Right lung (tissue), 5 donors: Measurements from ENCODE around the gene DRGX. TPM values are rescaled to one million over a fixed set of nuclear protein-coding genes. Genes with fewer than 3 reads are reported as not detected.

ENCODE experiments used
- DNase-seq, 2 donors: peaks; one replicate each; pipeline ENCODE4 v3.0.0-alpha.2; 2013
- polyA plus RNA-seq, 5 donors: library from polyadenylated mRNA; unstranded; fragments of 120-200 nt; gene quantifications; one replicate each; pipeline versions ENCODE4 v1.2.1 to v1.2.3, GENCODE V29; 2013; ENCODE audit warnings: inconsistent platforms in 1 of 5, low replicate concordance in 1 of 5; ENCODE audit not compliant: insufficient read length in 5 of 5, insufficient read depth in 1 of 5

Gene DRGX
- polyA plus RNA-seq, 5 donors, result 0.06 TPM; not detected in 4

GRCh38 chr10:49347342-49347741 lies 48.5 kb downstream of the DRGX start:
- DNase-seq, result no peak

GRCh38 chr10:49344840-49345239 lies 51.0 kb downstream of the DRGX start:
- no peak for DNase-seq

DNA sequence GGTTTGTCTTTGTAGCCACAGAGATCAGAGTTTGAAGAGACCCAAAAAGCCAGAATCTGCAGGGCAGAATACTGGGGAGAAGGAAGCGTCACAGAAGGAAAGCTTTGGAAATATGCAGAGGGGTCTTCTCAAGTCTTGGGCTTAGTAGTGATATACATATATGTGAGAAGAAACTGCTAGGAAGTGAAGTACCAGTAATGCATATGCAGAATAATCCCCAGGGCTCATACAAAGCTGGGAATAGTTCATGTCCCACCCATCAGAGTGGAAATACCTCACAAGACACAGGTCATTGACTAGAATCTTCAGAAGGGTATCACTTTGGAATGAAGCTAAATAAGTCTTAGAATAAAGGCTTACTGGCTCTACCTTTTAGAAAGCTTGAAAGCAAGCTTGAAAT lies 57.3 kb downstream of the DRGX start:
- no peak for DNase-seq

DNA sequence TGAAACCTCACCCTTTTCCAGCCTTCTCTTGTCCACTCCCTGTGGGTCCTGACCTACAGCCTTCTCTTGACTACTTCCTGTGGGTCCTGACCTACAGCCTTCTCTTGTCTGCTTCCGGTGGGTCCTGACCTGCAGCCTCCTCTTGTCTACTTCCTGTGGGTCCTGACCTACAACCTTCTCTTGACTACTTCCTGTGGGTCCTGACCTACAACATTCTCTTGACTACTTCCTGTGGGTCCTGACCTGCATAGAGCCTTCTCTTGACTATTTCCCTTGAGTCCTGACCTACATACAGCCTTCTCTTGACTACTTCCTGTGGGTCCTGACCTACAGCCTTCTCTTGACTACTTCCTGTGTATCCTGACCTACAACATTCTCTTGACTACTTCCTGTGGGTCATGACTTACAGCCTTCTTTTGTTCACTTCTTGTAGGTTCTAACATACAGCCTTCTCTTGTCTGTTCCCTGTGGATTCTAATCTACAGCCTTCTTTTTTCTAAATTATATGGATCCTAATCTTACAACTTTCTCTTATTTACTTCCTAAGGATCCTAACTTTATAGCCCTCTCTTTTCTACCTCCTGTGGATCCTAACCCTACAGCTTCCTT lies 60.4 kb downstream of the DRGX start:
- DNase-seq, result no peak

DNA sequence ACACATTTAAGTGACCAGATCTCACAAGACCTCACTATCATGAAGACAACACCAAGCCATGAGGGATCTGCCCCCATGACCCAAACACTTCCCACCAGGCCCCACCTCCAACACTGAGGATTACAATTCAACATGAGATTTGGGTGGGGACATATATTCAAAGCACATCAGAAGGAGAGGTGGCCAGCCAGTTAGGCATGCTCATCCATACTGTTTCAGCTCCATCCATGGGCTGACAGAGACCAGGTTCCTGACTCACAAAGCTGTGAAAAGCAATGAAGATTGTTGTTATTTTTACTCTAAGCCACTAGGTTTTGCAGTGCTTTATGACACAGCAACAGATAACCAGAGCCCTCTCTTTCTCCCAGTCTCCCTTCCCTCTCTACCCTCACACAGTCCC lies 60.9 kb downstream of the DRGX start:
- no peak for DNase-seq

- no peak for DNase-seq
These were observed 62.7 kb downstream of the DRGX start for GRCh38 chr10:49333192-49333591.

DNA sequence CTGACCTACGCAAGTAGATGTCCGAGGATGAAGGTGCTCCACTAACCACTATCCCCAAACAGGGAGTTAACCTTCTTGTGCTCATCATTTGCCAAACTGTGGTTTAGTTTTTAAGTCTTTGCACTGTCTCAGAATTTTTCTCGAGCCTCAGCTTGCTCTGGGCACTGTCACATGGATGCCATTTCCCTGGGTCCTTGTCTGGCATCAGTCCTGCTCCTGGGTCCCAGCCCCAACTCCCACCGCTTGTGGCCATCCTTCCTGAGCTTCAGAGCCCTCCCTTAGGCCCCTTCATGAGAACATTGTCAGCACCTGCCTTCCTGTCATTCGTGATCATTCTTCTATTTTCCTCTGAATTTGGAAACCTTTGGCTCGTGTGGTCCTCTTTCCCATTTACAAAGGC lies 63.1 kb downstream of the DRGX start:
- DNase-seq, result no peak

GRCh38 chr10:49332333-49332732 lies 63.6 kb downstream of the DRGX start:
- DNase-seq, result no peak

GRCh38 chr10:49331431-49331830 lies 64.5 kb downstream of the DRGX start:
- no peak for DNase-seq

GRCh38 chr10:49330127-49330665 lies 65.7 kb downstream of the DRGX start:
- no peak for DNase-seq

- no peak for DNase-seq
These were observed 66.8 kb downstream of the DRGX start for GRCh38 chr10:49329146-49329505.

DNA sequence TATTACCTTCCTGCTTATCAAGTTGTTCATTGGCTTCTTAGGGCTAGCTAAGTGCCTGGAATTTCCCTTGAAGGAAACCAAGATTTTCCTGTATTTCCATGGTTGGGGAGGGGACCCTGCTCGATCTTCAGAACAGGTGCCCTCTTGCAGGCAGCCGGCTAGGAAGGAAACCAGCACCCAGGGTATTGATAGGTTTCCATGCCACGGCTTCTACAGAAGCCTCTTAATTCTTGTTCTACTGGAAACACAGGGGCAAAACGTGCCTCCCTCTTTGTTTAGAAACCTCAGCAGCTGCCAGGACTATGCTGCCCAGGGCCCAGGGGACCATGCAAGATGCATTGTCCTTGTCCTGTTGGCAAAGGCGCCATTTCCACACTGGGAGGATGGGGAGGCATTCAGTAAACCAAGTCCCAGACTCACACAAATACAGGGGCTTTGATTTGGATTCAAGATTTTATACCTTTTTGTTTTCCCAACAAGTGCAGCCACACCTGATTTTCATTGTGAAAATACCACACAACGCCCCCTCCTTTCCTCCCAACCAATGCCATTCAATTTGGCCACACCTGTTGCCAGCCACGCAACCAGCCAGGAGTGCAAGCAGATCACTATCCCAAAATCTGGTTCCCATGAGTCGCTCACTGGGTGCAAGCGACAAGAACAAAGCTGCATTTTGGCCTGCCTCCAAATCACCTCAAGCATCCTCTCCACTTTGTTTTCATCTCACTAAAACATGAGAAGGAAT lies 67.3 kb downstream of the DRGX start:
- no peak for DNase-seq

GRCh38 chr10:49327036-49327813 lies 68.7 kb downstream of the DRGX start:
- DNase-seq, result no peak

DNA sequence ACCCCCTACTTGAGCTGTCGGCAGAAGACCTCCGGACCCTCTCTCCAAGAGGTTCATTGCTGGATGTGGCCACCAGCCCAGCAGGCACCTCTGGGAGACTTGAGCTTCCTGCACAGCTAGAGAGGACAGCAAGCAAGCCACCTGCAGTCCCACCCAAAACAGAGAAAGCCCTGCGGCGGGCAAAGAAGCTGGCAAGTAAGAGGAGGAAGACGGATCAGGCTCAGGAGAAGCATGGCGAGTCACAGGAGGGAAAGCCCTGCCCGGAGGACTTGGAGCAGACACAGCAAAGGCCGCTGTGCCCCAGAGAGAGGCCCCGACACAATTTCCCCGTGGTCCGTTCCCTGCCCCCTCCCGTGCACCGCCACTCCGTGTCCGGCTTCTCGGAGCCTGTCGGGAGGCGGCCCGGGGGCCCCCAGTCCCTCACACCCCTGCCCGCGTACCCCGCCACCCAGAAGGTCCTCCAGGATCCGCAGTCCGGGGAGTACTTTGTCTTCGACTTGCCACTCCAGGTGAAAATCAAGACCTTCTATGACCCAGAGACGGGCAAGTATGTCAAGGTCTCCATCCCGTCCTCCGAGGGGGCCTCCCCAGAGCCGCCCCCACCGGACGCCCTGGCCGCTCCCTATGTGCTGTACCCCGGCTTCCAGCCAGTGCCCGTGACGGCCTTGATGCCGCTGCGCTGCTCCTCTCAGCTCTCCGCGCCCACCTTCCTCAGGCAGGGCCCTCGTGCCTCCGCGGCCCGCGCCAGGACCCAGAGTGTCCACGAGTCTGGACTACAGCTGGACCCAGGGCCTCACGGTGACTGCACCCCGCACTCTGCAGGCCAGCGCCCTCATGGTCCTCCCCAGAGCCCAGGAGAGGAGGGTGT lies 69.7 kb downstream of the DRGX start:
- DNase-seq, result no peak

DNA sequence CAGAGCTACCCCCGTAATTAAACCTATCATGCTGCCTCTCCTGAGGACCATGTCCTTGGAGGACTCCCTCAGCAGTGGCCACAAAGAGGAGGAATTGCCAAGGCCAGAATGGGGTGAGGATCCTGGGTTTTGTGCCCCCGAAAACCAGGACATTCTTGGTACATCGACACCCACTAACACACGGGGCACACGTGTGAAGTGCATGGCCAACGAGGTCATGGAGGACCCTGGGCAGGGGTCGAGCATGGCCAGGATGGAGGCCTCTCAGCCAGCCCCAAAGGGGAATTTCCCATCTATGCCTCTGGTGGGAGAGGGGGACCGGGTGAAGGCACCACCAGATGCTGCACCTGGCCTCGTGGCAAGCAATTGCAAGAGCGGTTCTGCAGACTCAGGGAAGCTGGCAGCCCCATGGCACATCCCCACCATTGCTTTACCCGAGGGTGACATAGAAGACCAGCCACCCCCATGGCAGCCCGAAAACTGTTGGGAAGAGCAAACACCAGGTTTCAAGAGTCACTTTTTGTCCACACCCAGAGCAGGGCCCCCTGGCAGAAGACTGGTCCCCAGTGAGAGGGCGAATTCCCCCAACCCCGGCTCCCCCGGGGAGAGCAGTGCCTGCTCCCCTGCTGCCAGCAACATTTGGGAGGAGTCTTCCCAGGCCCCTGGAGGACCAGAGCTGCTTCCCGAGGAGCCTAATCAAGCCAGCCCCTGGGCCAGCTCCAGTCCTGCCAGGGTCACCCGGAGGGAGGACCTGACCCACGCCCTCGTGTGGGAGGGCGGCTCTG lies 70.6 kb downstream of the DRGX start:
- no peak for DNase-seq

- DNase-seq, result no peak
These were observed 71.2 kb downstream of the DRGX start for GRCh38 chr10:49324711-49325110.

- DNase-seq, result no peak
These were observed 72.0 kb downstream of the DRGX start for GRCh38 chr10:49323896-49324270.

GRCh38 chr10:49323171-49323895 lies 72.6 kb downstream of the DRGX start:
- no peak for DNase-seq

DNA sequence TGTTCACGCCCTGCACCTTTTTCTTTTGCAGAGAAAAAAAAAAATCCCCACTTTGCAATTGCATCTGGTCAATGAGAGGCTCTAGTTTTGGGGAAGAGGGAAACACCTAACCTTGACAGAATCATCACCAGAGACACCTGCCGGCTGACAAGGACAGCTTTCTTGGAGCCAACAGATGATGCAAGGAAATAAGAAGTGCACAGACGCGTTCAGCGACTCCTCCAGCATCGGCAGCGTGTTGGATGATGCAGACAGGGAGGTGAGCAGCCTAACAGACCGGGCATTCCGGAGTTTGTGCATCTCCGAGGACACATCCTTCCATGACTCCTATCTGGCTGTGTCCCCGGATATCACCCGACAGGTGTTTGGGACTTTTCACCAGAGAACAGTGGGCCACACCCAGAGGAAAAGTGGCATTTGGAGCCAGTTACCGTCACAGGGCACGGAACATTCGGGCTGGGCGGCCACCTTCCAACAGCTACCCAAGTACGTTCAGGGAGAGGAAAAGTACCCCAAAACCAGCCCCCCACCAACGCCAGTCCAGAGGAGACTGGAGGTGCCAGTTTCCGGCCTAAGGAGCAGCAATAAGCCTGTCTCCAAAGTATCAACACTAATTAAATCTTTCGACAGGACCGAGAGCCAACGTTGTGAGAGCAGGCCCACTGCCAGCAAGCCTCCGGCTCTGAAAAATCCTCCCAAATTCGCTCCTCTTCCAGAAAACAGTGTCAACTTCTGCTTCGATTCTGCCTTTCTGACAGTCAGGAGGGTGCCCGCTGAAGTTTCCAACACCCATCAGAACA lies 73.3 kb downstream of the DRGX start:
- no peak for DNase-seq
